GM19351 (cell line): ENCODE results near the gene FARP1.
"Not testable (repeated sequence)": the region's sequence is repeated elsewhere in the genome, so short reads cannot be mapped to it uniquely, and the experiment has no call there.

ENCODE experiments used
- ATAC-seq: cut with Tn5 transposase; IDR thresholded peaks from one replicate; pipeline ENCODE4 v1.9.1; 2021; ENCODE audit warnings: mild to moderate bottlenecking, moderate library complexity; ENCODE audit not compliant: unreplicated experiment

FARP1 gene

GRCh38 chr13:98253526-98253925 lies 110.6 kb downstream of the FARP1 start:
- no peak for ATAC-seq

- ATAC-seq: no peak
Measured at GRCh38 chr13:98254513-98254912, 111.6 kb downstream of the FARP1 start.

GRCh38 chr13:98258226-98258625 lies 115.3 kb downstream of the FARP1 start:
- no peak for ATAC-seq

- ATAC-seq: no peak
Measured at GRCh38 chr13:98260357-98261164, 117.7 kb downstream of the FARP1 start.

- no peak for ATAC-seq
Measured at GRCh38 chr13:98261165-98261702, 118.3 kb downstream of the FARP1 start.

- ATAC-seq: no peak
Measured at GRCh38 chr13:98262292-98262691, 119.4 kb downstream of the FARP1 start.

- ATAC-seq: no peak
Measured at GRCh38 chr13:98263841-98264240, 120.9 kb downstream of the FARP1 start.

- ATAC-seq: no peak
Measured at GRCh38 chr13:98264877-98265276, 122.0 kb downstream of the FARP1 start.

GRCh38 chr13:98265692-98266551 lies 123.0 kb downstream of the FARP1 start:
- no peak for ATAC-seq

GRCh38 chr13:98267080-98267912 lies 124.4 kb downstream of the FARP1 start:
- peak; percentile 78 for ATAC-seq

GRCh38 chr13:98269386-98269785 lies 126.5 kb downstream of the FARP1 start:
- no peak for ATAC-seq

- no peak for ATAC-seq
Measured at GRCh38 chr13:98270819-98271218, 127.9 kb downstream of the FARP1 start.

- ATAC-seq: not testable (repeated sequence)
Measured at GRCh38 chr13:98271646-98272045, 128.8 kb downstream of the FARP1 start.

GRCh38 chr13:98272549-98272948 lies 129.7 kb downstream of the FARP1 start:
- no peak for ATAC-seq

- ATAC-seq: no peak
Measured at GRCh38 chr13:98273067-98273823, 130.4 kb downstream of the FARP1 start.

GRCh38 chr13:98273824-98274742 lies 131.2 kb downstream of the FARP1 start:
- no peak for ATAC-seq

GRCh38 chr13:98274921-98275487 lies 132.1 kb downstream of the FARP1 start:
- no peak for ATAC-seq

- no peak for ATAC-seq
Measured at GRCh38 chr13:98275681-98276171, 132.8 kb downstream of the FARP1 start.
